BJ (cell line): Measurements from ENCODE around the gene PRIM2. TPM values are rescaled to one million over a fixed set of nuclear protein-coding genes. Genes with fewer than 3 reads are reported as not detected.
"Not testable (repeated sequence)": the region's sequence is repeated elsewhere in the genome, so short reads cannot be mapped to it uniquely, and the experiment has no call there.

Experiments
- CTCF ChIA-PET: fragments of 350-600 bp; formaldehyde crosslinking; extraction: SDS; loops from one replicate; lab custom pipeline; 2021; ENCODE audit warnings: antibody characterized with exemption, inconsistent platforms; lab: Yijun Ruan, JAX
- POLR2A ChIA-PET: fragments of 300-600 bp; sonication (Branson Sonifier 250); formaldehyde crosslinking; extraction: SDS; loops from one replicate; lab custom pipeline; 2021; ENCODE audit warnings: antibody characterized with exemption; lab: Charles Lee
- DNase-seq: peaks from one replicate; pipeline ENCODE4 v3.0.0-alpha.2; 2011; ENCODE audit warnings: low read depth
- H3K27me3 ChIP-seq: 2 replicates; pipeline ENCODE4 v1.6.0; 2011; ENCODE audit warnings: low read length; ENCODE audit not compliant: control insufficient read depth, insufficient read depth
- H3K36me3 ChIP-seq: 2 replicates; pipeline ENCODE4 v1.5.1; 2011; ENCODE audit warnings: low read length; ENCODE audit not compliant: control insufficient read depth, insufficient read depth
- H3K4me3 ChIP-seq: 2 replicates; pipeline ENCODE4 v1.5.1; 2011; ENCODE audit warnings: low read depth, mild to moderate bottlenecking, control low read depth, low read length
- polyA plus RNA-seq: library from polyadenylated mRNA; depleted of rRNA; stranded (reverse); fragments of >200 nt; gene quantifications from 2 replicates; pipeline ENCODE4 v1.2.3, GENCODE V29; 2011
- TF ChIP-seq, protein P1 (sequence below): IDR thresholded peaks from 2 replicates; pipeline ENCODE4 v1.5.1; 2011; ENCODE audit warnings: low read depth, mild to moderate bottlenecking, control low read depth, inconsistent platforms, low read length, moderate library complexity; ENCODE audit not compliant: insufficient read depth

The PRIM2 gene
- polyA plus RNA-seq, 1 experiment, result 12.5 TPM

DNA sequence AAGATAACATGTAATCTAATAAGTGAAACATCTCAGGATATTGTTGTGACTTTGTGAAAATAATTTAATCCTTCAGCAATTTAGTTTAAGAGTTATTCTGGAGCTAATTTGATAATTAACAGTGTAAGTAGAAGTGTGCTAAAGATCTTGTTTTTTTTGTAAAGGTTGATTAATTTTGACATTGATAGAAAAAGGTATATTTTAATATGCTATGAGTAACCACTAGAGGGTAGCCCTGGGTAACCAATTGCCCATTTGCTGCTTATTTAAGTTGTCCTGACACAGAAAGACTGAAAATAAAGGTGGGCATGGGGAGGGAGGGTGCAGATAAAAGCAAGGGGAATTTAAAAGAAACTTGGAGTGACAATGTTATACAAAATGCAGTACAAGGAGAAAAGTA is 262.1 kb downstream of the PRIM2 start:
- H3K36me3 ChIP-seq, CTCF ChIA-PET, H3K4me3 ChIP-seq, H3K27me3 ChIP-seq, DNase-seq: not testable (repeated sequence)
- TF ChIP-seq, protein P1, sequence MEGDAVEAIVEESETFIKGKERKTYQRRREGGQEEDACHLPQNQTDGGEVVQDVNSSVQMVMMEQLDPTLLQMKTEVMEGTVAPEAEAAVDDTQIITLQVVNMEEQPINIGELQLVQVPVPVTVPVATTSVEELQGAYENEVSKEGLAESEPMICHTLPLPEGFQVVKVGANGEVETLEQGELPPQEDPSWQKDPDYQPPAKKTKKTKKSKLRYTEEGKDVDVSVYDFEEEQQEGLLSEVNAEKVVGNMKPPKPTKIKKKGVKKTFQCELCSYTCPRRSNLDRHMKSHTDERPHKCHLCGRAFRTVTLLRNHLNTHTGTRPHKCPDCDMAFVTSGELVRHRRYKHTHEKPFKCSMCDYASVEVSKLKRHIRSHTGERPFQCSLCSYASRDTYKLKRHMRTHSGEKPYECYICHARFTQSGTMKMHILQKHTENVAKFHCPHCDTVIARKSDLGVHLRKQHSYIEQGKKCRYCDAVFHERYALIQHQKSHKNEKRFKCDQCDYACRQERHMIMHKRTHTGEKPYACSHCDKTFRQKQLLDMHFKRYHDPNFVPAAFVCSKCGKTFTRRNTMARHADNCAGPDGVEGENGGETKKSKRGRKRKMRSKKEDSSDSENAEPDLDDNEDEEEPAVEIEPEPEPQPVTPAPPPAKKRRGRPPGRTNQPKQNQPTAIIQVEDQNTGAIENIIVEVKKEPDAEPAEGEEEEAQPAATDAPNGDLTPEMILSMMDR, result 0 out of 2 replicates have a peak, but pooled peaks have one; percentile 17
- POLR2A ChIA-PET, result interaction anchor here (0.5 kb wide), 1 partner anchor 89 kb away, joined by 3 read pairs; no protein-coding TSS in a partner anchor

DNA sequence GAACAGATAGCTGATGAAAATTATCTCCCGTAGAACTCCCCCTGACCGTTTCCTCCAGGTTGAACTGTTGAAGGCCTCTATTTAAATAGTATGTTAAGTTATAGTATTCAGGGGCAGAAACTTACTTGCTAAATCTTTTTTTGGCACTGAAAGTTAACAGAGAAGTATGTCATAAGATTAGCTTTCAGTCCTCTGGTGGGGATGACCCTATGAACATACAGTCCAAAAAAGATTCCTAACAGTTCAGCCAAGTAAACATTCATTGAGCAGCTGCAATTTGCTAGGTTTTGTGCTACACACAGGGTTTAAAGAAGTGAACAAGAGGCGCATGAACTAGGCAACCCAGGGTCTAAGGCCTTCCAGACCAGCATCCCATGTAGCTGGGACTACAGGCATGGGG is 264.2 kb downstream of the PRIM2 start:
- H3K4me3 ChIP-seq, H3K27me3 ChIP-seq, POLR2A ChIA-PET, CTCF ChIA-PET, DNase-seq, H3K36me3 ChIP-seq: not testable (repeated sequence)

DNA sequence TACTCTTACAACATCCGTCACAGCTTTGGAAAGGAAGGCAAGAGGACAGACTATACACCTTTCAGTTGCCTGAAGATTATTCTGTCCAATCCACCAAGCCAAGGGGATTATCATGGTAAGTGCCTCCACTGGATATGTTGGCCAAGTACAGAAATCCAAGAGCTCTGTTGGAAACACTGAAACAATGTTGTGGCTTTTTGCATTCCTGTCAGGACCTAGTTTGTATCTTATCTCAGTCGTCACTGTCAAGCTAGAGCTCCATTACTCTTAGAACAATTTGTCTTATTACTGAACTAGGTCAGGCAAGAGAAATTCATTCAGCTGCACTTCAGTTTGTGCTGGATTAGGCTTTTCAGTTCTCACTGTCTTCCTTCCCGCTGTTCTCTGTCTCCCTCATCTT is 283.7 kb downstream of the PRIM2 start:
- DNase-seq, H3K27me3 ChIP-seq, POLR2A ChIA-PET, H3K36me3 ChIP-seq, CTCF ChIA-PET, H3K4me3 ChIP-seq: not testable (repeated sequence)

DNA sequence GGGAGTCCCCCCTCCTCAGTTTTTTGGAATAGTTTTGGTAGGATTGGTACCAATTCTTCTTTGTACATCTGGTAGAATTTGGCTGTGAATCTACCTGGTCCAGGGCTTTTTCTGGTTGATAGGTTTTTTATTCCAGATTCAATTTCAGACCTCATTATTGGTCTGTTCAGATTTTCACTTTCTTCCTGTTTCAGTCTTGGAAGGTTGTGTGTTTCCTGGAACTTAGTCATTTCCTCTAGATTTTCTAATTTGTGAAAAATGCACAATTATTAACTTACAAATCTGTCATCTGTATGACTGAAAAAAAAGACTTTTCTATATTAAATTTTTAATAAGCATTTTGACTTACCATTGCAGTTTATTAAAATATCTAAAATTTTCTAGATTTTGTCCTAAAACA is 287.9 kb downstream of the PRIM2 start:
- H3K4me3 ChIP-seq, DNase-seq, H3K27me3 ChIP-seq, POLR2A ChIA-PET, CTCF ChIA-PET, H3K36me3 ChIP-seq: not testable (repeated sequence)

DNA sequence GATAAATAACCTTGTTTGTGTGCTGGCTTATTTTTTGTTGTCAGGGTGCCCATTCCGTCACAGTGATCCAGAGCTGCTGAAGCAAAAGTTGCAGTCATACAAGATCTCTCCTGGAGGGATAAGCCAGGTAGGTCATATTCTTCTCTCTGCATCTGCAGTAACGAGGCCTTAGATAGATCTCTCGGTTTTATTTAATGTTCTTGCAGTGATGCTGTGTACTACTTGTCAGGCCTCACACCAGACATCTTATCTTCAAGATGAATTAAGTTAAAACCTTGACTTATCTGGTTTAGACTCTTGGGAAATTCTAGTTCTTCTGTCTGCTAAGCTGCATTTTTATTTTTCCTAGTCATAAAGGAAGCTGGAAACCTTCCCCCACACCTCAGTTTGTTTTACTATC is 288.9 kb downstream of the PRIM2 start:
- H3K36me3 ChIP-seq, result not testable (repeated sequence)

DNA sequence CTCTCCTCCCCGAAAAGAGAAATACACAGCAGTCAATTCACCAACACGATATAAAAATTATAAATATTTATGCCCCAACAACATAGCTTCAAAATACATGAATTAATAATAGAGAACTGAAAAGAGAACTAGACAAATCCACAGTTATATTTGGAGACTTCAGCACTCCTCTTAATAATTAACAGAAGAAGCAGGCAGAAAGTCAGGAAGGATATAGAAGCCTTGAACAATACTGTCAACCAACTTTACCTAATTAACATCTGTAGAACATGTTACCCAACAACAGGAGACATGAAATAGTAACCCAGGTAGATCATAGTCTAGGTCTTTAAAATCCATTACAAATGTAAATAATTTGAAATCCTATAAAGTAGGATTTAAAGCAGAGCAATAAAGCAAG is 293.2 kb downstream of the PRIM2 start:
- H3K4me3 ChIP-seq, H3K27me3 ChIP-seq, H3K36me3 ChIP-seq, POLR2A ChIA-PET, CTCF ChIA-PET, DNase-seq: not testable (repeated sequence)

More for the DNA sequence above, 288.9 kb downstream of the PRIM2 start:
- DNase-seq, CTCF ChIA-PET, H3K27me3 ChIP-seq, POLR2A ChIA-PET, H3K4me3 ChIP-seq: not testable (repeated sequence)

DNA sequence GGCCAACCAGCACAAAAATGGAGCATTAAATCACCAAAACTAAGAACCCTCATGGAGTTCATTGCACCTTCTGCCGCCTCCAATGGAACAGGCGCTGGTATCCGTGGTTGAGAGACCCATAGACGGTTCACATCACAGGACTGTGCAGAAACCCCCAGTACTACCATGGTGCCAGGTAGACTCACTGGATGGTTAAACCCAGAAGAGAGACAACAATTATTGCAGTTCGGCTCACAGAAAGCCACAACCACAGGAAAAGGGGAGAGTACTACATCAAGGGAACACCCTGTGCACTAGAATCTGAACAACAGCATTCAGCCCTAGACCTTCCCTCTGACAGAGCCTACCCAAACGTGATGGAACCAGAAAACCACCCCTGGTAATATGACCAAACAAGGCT is 301.5 kb downstream of the PRIM2 start:
- POLR2A ChIA-PET, DNase-seq, CTCF ChIA-PET, H3K36me3 ChIP-seq, H3K4me3 ChIP-seq, H3K27me3 ChIP-seq: not testable (repeated sequence)

DNA sequence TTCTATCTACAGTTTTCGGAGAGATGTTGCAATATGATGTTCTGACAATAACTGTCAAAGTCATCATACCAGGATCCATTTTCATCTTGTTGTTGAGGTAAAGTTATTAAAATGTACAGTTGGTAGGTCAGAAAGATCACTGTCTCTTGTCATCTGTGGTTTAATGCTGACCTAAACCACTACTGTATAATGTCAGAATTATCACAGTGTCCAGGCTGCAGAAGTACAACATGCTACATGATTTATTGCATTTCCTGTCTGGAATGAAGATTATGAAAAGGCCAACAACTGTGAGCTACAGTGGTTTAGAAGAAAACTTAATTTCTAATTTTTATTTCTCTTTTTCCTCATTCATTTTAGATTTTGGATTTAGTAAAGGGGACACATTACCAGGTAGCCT is 314.3 kb downstream of the PRIM2 start:
- CTCF ChIA-PET, POLR2A ChIA-PET, H3K27me3 ChIP-seq, H3K4me3 ChIP-seq, DNase-seq, H3K36me3 ChIP-seq: not testable (repeated sequence)

DNA sequence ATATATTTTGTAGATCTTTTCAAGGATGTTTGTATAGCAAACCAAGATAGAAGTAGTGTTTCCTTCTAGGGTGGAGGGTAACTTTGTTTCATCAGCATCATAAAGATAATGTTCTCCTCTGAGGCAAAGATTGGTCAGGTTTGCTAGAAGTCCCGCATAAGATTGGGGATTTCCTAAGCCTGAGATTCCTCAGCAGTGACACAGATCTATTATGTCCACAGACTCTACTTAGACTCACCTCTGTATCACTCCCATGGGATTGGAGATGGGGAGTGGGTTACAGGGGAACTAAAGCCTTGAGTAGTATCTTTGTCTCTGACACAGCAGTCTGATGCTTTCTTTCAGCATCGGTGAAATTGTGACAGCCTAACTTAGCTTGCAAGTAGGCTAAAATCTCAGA is 341.1 kb downstream of the PRIM2 start:
- POLR2A ChIA-PET, H3K4me3 ChIP-seq, CTCF ChIA-PET, H3K36me3 ChIP-seq, DNase-seq, H3K27me3 ChIP-seq: not testable (repeated sequence)

DNA sequence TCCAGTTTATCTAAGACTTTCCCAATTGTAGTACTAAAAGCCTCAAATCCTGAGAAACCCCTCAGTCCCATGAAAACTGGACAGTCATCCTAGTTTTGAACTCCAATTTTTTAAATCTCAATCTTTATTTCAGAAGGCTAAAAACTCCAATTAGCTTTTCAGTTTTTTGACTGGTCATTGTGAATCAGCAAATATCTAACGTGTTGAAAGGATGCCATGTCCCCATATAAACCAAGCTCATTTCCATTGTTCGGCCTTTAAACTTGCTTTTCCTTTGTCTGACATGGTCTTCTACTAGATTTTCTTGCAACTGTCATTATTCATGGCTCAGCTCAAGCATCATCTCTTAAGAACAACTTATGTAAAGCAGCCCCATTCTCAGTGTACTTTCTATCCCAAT is 342.4 kb downstream of the PRIM2 start:
- POLR2A ChIA-PET, H3K4me3 ChIP-seq, H3K27me3 ChIP-seq, H3K36me3 ChIP-seq, CTCF ChIA-PET, DNase-seq: not testable (repeated sequence)

DNA sequence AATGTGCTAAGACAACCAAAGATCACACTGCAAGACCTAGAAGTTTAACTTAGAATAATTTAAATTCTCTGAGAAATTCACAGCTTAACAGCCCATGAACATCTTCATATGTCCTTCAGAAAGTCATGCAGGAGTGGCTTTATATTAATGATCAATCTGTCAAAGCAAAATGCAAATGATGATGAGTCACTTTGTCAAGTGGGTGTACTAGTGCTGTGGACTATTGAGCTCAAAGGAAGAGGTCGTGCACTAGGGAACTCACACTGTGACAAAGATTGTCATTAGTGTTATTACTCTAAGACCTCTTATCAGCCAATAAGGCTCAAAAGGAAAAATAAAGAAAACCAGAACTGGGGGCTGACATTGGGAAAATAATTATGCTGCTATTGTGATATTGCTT is 343.5 kb downstream of the PRIM2 start:
- DNase-seq, H3K4me3 ChIP-seq, POLR2A ChIA-PET, CTCF ChIA-PET, H3K36me3 ChIP-seq, H3K27me3 ChIP-seq: not testable (repeated sequence)

DNA sequence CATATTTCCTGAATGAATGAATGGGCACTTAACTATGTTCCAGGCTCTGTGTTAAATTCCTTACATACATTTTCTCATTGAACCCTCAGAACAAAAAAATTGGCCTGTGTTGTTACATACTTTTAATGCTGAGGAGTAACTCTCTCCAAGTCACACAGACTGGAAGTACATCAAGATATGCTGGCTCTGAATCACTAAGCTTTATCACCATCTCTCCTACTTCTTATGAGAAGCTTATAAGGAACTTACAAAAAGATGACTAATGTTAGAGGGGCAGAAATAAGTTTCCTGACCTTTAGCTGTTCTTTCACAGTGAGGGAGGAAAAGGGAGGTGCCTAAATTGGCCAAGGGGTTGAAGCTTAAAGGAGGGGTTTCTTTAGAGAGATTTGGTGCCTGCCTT is 350.7 kb downstream of the PRIM2 start:
- DNase-seq, H3K4me3 ChIP-seq, CTCF ChIA-PET, H3K27me3 ChIP-seq, H3K36me3 ChIP-seq: not testable (repeated sequence)
- POLR2A ChIA-PET, result interaction anchor here (0.7 kb wide), 1 partner anchor 88 kb away, joined by 3 read pairs; no protein-coding TSS in a partner anchor

DNA sequence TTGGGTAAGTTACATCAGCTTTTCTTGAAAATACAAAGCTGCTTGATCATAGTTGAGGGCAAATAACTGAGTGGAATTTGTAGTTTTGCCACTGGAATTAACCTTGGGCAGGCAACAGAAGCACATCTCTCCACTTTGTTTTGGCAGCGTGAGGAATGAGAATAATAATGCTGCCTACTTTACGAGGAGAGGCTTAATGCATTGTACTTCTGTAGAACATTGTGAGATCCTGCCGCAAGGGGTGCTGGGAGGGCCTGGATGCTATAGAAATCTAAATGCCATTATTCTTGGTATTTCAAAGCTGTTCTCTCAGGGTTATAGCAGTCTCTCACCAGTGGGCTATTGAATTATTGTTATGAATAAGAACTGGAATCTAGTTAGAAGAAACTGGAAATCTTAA is 353.8 kb downstream of the PRIM2 start:
- DNase-seq, H3K27me3 ChIP-seq, CTCF ChIA-PET, H3K4me3 ChIP-seq, H3K36me3 ChIP-seq, POLR2A ChIA-PET: not testable (repeated sequence)
